SU-DHL-6 (cell line): ENCODE results near the gene NPAS2.

Experiments
- H2AFZ ChIP-seq: fragments of 200-600 bp; sonication (generic); 2 replicates; pipeline ENCODE4 v1.6.1; 2014; ENCODE audit warnings: low read depth, mild to moderate bottlenecking, moderate library complexity, mixed read lengths, antibody characterized with exemption, low read length; ENCODE audit not compliant: severe bottlenecking
- H3F3A ChIP-seq: fragments of 200-600 bp; shearing (Covaris generic); 2 replicates; pipeline ENCODE4 v1.6.0; 2016; ENCODE audit warnings: antibody characterized with exemption, mild to moderate bottlenecking; ENCODE audit not compliant: insufficient read depth
- H3K27ac ChIP-seq: fragments of 200-600 bp; sonication (generic); 2 replicates; pipeline ENCODE4 v1.5.1; 2016; ENCODE audit warnings: low read depth, mild to moderate bottlenecking, low read length, moderate library complexity, mixed read lengths
- H3K27me3 ChIP-seq: fragments of 200-600 bp; sonication (generic), shearing (Covaris generic); 2 replicates; pipeline ENCODE4 v1.6.0; 2014; ENCODE audit warnings: mild to moderate bottlenecking, low read length
- H3K36me3 ChIP-seq: fragments of 200-600 bp; sonication (generic); 2 replicates; pipeline ENCODE4 v1.6.1; 2014; ENCODE audit warnings: mild to moderate bottlenecking, low read length, mixed read lengths
- H3K4me2 ChIP-seq: fragments of 300-600, 200-600 bp; shearing (Covaris generic), sonication (generic); 2 replicates; pipeline ENCODE4 v1.6.0; 2014; ENCODE audit warnings: low read length, low read depth, mild to moderate bottlenecking; ENCODE audit not compliant: poor library complexity, severe bottlenecking
- H3K4me3 ChIP-seq: fragments of 200-600 bp; sonication (generic); 2 replicates; pipeline ENCODE4 v1.5.1; 2014; ENCODE audit warnings: antibody characterized with exemption, low read length, mild to moderate bottlenecking, mixed read lengths; ENCODE audit not compliant: insufficient read depth, poor library complexity, severe bottlenecking
- H3K79me2 ChIP-seq: fragments of 200-600 bp; sonication (generic); 2 replicates; pipeline ENCODE4 v1.6.1; 2014; ENCODE audit warnings: mild to moderate bottlenecking, low read length, moderate library complexity; ENCODE audit not compliant: insufficient read depth
- H3K9ac ChIP-seq: fragments of 200-600 bp; sonication (generic); 2 replicates; pipeline ENCODE4 v1.7.0; 2014; ENCODE audit warnings: mild to moderate bottlenecking, low read length
- H3K9me2 ChIP-seq: fragments of 200-600 bp; sonication (generic); replicated peaks from 2 replicates; pipeline ENCODE4 v1.6.1; 2014; ENCODE audit warnings: low read length; ENCODE audit not compliant: insufficient read depth
- H3K9me3 ChIP-seq: fragments of 200-600 bp; sonication (generic); 2 replicates; pipeline ENCODE4 v1.6.1; 2014; ENCODE audit warnings: low read length, mixed read lengths; ENCODE audit not compliant: insufficient read depth
- H4K20me1 ChIP-seq: fragments of 200-600 bp; sonication (generic); 2 replicates; pipeline ENCODE4 v1.6.1; 2014; ENCODE audit warnings: low read depth, mild to moderate bottlenecking, antibody characterized with exemption, low read length, moderate library complexity, mixed read lengths
- CTCF ChIP-seq: fragments of 200-600 bp; sonication (generic); IDR thresholded peaks from one replicate; pipeline ENCODE4 v1.5.1; 2017; ENCODE audit warnings: antibody characterized with exemption, mild to moderate bottlenecking, low read length, moderate library complexity; ENCODE audit not compliant: insufficient read depth, poor library complexity, severe bottlenecking
- EZH2phosphoT487 ChIP-seq: fragments of 200-600 bp; sonication (generic), shearing (Covaris generic); conservative IDR thresholded peaks from 2 replicates; pipeline ENCODE4 v1.6.1; 2018; ENCODE audit warnings: mild to moderate bottlenecking, antibody characterized with exemption, low read length, moderate library complexity, mixed read lengths

NPAS2 gene

GRCh38 chr2:100789361-100789760 is 30.6 kb upstream of the NPAS2 start:
- no peaks in the 10 kb centered on the region for H3K79me2 ChIP-seq
- no peaks in the 10 kb centered on the region for H3K36me3 ChIP-seq
- H3K4me3 ChIP-seq, result no peak overlapping the region
- H3K4me2 ChIP-seq, result no peak overlapping the region
- H3K27ac ChIP-seq, result no peak overlapping the region
- no peaks in the 10 kb centered on the region for H3F3A ChIP-seq
- H2AFZ ChIP-seq, result no peak overlapping the region
- no peak for TF ChIP-seq CTCF
- no peak for TF ChIP-seq EZH2phosphoT487
- H3K9me3 ChIP-seq, result no peaks in the 10 kb centered on the region
- no peak overlapping the region for H3K9ac ChIP-seq
- no peaks in the 10 kb centered on the region for H3K9me2 ChIP-seq
- H4K20me1 ChIP-seq, result no peaks in the 10 kb centered on the region
- no peaks in the 10 kb centered on the region for H3K27me3 ChIP-seq

GRCh38 chr2:100791294-100791935 is 28.5 kb upstream of the NPAS2 start:
- no peak overlapping the region for H3K4me3 ChIP-seq
- no peaks in the 10 kb centered on the region for H3K9me2 ChIP-seq
- H3K27me3 ChIP-seq, result no peaks in the 10 kb centered on the region
- H3K4me2 ChIP-seq, result no peak overlapping the region
- no peaks in the 10 kb centered on the region for H3K36me3 ChIP-seq
- TF ChIP-seq EZH2phosphoT487 (no peak), CTCF (no peak)
- H2AFZ ChIP-seq, result no peak overlapping the region
- H3K79me2 ChIP-seq, result no peaks in the 10 kb centered on the region
- no peaks in the 10 kb centered on the region for H3F3A ChIP-seq
- no peaks in the 10 kb centered on the region for H3K9me3 ChIP-seq
- H3K27ac ChIP-seq, result no peak overlapping the region
- no peak overlapping the region for H3K9ac ChIP-seq
- H4K20me1 ChIP-seq, result no peaks in the 10 kb centered on the region

- Histone ChIP-seq H3F3A (no peaks in the 10 kb centered on the region), H3K79me2 (no peaks in the 10 kb centered on the region), H4K20me1 (no peaks in the 10 kb centered on the region), H3K4me2 (no peak overlapping the region), H2AFZ (no peak overlapping the region), H3K4me3 (no peak overlapping the region), H3K9me3 (no peaks in the 10 kb centered on the region), H3K36me3 (no peaks in the 10 kb centered on the region), H3K9me2 (no peaks in the 10 kb centered on the region), H3K27ac (no peak overlapping the region), H3K9ac (no peak overlapping the region), H3K27me3 (no peaks in the 10 kb centered on the region)
- TF ChIP-seq CTCF (no peak), EZH2phosphoT487 (no peak)
Observed at GRCh38 chr2:100791936-100792308, 28.0 kb upstream of the NPAS2 start.
